GM18526 (cell line): ENCODE measurements around the gene SPECC1.

Experiments
- POLR2A ChIP-seq: IDR thresholded peaks from 3 replicates; pipeline ENCODE4 v1.6.1; 2011; ENCODE audit not compliant: insufficient read length; ENCODE audit errors: extremely low read depth

The SPECC1 gene

DNA sequence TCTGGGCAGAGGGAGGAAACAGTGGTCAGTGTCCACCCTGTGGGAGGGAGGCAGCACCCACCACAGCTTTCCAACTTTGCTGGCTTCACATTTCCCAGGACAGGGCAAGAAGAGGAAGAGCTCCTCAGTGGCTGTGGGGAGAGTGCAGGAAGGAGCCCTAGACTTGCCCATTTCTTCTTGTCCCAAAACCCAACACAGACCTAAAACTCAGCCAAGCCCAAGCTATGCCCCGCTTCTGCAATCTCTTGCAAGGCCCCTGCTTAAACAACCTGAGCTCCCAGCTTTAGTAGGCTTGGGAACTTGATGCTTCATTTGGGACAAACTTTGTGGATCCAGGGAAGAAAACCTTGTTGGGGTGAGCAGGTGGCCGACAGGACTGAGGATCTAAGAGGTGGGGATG, 284.3 kb downstream of the SPECC1 start:
- no peak for TF ChIP-seq POLR2A

- no peak for TF ChIP-seq POLR2A
These were observed 285.0 kb downstream of the SPECC1 start for GRCh38 chr17:20294120-20294519.

GRCh38 chr17:20299013-20299412, 289.9 kb downstream of the SPECC1 start:
- no peak for TF ChIP-seq POLR2A

DNA sequence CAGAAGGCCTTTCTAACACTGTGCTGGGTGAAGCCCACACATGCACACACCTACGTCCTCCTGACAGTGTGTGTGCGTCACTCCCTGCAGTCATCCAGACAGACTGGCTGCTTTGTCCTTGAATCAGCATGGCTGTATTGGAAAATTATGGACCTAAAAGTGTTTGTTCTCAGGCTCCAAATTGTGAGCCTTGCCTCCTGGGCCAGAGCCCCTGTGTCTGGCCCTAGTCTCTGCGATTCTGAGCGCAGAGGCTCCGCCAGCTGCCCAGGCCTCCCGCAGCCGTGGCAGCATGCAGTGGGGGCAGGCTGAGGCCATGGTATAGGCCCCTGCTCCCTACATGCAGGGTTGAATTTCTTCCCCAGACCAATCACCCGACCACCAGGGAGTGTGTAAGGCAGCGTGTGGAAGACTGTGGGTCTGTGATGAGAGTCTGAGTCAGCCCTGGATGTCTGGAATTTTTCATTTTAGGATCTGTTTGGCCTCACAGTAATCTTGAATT, 291.3 kb downstream of the SPECC1 start:
- TF ChIP-seq POLR2A, result no peak

DNA sequence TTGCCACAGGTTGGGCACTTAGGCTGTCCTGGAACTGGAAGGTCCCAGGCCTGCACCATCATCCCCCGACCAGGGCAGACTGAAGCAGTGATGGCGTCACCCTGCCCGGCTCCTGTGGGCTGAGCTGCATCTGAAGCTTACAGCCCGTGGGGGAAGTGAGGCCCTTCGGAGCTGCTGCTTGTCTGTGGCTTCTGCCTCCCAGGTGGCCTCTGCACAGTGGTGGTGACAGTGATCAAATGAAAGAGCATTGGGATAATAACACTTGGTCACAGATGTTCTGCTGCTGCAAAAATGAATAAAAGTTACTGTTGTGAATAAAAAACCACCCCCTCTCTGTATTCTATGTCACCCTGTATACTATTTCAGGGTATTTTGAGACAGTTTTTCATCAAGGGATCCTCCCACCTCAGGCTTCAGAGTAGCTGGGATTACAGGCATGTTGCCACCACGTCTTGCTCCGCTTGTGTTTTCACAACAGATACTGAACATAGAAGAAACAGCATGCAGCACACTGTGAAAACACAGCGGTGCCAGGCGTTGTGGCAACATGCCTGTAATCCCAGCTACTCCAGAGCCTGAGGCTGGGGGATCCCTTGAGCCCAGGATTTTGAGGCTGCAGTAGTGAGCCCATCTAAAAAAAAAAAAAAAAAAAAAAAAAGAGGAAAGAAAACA, 293.2 kb downstream of the SPECC1 start:
- TF ChIP-seq POLR2A, result no peak

GRCh38 chr17:20304961-20305360, 295.8 kb downstream of the SPECC1 start:
- TF ChIP-seq POLR2A, result no peak

- no peak for TF ChIP-seq POLR2A
These were observed 297.8 kb downstream of the SPECC1 start for GRCh38 chr17:20306924-20307323.

DNA sequence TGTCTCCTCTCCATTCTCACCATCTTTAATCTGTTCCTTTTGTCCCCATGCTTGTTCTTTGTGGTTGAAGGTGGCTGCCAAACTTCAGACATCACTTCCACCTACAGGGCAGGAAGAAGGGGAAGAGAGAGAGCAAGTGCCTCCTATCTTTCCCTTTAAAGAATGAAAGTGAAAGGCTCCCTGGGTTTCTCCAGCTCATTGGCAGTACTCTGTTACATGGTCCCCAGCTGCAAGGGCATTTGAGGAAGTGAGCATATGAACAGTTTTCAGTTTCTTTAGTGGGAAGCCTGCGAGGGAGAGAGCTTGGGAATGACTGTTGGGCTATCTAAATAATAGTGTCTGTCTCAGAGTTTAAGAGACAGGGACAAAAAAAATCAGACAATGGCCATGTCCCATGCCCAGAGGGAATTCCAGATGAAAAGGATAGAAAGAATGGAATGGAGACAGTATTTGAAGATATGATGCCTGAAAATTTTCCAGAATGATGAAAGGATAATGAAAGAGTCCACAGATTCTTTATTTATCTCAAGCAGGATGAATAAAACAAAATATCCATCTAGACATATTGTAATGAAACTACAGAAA, 298.3 kb downstream of the SPECC1 start:
- no peak for TF ChIP-seq POLR2A

DNA sequence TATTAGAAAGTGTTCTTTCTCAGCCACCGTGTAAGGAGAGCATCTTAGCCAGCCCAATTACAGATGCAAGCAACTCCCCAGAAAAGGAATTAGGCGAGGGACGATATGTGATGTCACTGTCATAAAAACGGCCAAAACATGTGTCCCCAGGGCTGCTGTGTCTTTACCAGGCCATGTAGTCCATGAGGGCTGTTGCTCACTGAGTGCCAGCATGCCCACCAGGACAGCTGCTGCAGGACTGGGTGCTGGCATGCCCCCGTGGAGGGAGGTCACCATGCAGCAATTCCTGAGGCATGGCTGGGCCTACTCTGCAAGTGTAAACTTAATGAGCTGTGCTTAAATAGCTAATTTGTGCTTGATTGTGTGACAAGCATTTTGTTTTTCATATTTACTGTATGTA, 301.3 kb downstream of the SPECC1 start:
- TF ChIP-seq POLR2A, result no peak

DNA sequence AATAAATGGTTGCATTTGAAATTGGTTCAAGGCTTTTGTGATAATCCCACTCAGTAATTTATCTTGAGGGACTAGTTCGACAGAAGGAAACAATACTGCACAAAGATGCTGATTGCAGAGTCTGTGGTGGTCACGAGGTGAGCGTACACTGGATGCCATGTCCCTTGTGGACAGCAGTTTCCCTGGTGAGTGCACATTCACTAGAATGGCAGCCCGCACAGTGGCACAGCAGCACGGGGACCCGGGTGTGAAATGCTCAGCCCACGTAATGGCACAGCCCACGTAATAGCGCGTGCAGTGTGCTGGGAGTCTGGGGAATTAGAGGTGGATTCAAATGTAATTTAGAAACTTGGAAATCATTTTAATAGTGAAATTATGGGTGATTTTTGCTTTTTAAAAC, 304.1 kb downstream of the SPECC1 start:
- TF ChIP-seq POLR2A, result no peak

DNA sequence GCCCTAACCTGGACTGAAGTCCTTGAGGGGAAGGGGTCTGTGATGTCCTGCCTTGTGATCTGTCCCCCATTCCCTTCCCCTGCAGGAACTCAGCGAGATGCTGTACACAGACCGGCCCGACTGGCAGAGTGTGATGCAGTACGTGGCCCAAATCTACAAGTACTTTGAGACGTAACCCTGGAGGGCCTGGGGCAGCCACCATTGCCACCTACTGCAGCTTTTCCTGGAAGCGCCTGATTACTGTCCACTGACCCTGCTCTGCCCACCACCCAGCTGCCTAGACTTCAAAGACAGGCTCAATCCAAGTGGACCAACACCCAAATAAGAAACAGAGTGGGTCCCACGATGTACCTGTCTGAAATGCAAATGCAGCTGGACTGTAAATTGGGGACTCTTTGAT, 304.7 kb downstream of the SPECC1 start:
- no peak for TF ChIP-seq POLR2A

GRCh38 chr17:20314834-20315233, 305.7 kb downstream of the SPECC1 start:
- TF ChIP-seq POLR2A, result no peak

- TF ChIP-seq POLR2A, result no peak
These were observed 306.2 kb downstream of the SPECC1 start for GRCh38 chr17:20315311-20315710.

DNA sequence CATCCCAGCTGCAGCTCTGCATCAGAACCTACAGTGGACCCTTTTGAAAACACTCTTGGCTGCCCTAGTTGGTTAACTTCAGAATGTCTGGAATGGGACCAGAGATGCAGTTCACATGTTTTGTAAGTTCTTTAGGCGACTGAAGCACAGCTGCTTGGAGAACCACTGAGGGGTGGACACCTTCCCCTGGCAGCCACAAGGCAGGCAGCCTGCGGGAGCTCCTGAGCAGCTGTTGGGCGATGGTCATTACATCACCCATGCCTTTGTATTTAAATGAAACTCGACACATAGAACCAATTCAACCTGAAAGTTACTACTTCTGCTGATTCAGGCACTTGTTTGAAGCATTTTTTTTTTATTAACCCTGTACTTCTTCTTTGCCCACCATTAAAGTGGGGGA, 306.7 kb downstream of the SPECC1 start:
- no peak for TF ChIP-seq POLR2A
